Stimulated activated naive CD4-positive, alpha-beta T cell treated with Interleukin-2 at 50 U/mL for 16 hours (primary cell): Measurements from ENCODE around the gene VPS36.
"Not testable (repeated sequence)": the region's sequence is repeated elsewhere in the genome, so short reads cannot be mapped to it uniquely, and the experiment has no call there.

Source experiments
- DNase-seq: peaks from one replicate; lab custom pipeline; 2025; lab: John Stamatoyannopoulos, UW

VPS36 gene

GRCh38 chr13:52374873-52375411, 75.5 kb downstream of the VPS36 start:
- DNase-seq: no peak

GRCh38 chr13:52374389-52374788, 76.0 kb downstream of the VPS36 start:
- DNase-seq: no peak

DNA sequence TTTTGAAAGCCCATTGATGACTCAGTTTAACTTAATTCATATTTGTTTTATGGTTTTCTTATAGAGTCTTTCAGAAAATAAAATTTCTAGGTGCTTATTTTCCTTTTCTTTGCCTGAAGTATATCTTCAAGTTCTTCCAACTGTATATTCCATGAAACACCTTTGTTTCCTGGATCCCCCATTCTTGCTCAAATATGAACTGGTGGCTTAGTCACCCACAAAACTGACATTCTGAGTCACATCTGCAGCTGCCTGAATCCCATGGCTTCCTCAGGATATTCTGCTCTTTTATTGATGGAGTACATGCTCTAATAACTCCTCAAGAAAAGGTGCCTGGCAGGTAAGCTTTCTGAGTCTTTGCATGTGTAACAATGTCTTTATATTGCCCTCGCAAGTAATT, 77.2 kb downstream of the VPS36 start:
- not testable (repeated sequence) for DNase-seq

DNA sequence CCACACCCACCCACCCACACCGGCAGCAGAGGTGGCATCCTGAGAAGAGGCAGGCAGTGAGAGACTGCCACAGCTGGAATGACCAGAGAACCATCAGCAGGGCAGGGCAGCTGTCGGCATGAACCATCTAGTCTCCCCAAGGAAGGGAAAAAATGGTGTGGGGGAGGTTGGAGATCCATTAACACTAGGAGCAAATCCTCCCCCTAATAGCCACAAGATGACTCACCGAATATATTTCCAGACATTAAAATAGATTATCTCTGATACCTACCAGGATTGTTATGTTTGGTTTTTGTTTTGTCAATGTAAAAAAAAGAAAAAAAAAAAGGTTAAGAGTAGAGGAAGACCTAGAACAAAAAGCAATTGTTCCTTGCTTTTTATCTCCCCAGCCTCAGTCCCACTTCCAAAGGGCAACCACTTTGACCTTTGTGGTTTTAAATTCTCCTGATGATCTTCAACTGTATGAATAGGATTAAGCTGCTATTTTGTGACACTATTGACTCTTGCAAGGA, 78.6 kb downstream of the VPS36 start:
- no peak for DNase-seq

DNA sequence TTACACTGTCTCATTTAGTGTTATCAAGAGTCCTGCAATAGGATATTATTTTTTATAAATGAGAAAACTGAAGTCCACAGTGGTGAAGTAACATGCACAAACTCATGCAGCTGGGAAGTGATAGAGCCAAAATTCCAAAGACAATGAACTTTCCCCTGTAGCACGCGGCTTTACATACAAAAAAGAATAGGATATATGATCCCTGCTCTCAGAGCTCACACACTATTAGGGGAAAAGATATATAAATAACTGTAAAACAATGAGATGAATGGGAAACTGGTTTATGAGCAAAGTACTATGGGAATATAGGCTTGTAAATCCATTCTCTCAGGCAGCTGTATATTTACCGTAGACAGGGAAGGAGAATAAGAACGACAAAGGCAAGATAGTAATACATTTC, 84.1 kb downstream of the VPS36 start:
- no peak for DNase-seq
